ENCODE data around the gene SLU7. TPM values are rescaled to one million over a fixed set of nuclear protein-coding genes. Genes with fewer than 3 reads are reported as not detected.

SLU7 gene
- total RNA-seq, 1 experiment from 2014 or later, result 33.3 TPM

DNA sequence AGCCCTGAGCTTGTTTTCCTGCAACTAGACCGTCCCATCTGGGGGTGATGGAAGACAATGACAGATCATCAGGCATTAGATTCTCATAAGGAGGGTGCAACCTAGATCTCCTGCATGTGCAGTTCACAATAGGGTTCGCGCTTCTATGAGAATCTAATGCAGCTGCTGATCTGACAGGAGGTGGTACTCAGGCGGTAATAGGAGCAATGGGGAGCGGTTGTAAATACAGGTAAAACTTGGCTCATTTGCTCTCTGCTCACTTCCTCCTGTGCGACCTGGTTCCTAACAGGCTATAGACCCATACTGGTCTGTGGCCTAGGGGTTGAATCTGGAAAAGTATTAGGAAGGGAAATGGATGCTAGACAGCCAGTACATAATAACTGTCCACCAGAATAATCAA lies 42.5 kb upstream of the SLU7 start:
- H3K9me3 Mint-ChIP-seq, result peaks cover 4 to 9% of the 10 kb centered on the region in 2 experiments; a peak in 3 of 5 replicates

More for the DNA sequence above, 42.5 kb upstream of the SLU7 start:
- Histone ChIP-seq H2AFZ (ENCODE audit: low read length) (no peak overlapping the region), H3K14ac (ENCODE audit: insufficient read depth, low read length) (no peak overlapping the region), H3K23me2 (ENCODE audit: insufficient read length, low read depth, low read length, poor library complexity, severe bottlenecking) (no peaks in the 10 kb centered on the region), H3K27ac (ENCODE audit: insufficient read length, low read depth, low read length) (no peak overlapping the region), H2BK12ac (ENCODE audit: insufficient read length, low read depth, low read length) (no peak overlapping the region), H3K4ac (ENCODE audit: low read depth, low read length) (no peak overlapping the region), H4K8ac (replicated peaks; ENCODE audit: insufficient read length, low read depth, low read length) (no peak overlapping the region), H3K9me3 (ENCODE audit: control insufficient read depth, low read depth, low read length) (no peaks in the 10 kb centered on the region), H2BK5ac (ENCODE audit: insufficient read length, low read length) (no peak overlapping the region), H3K4me1 (ENCODE audit: insufficient read depth, low read length) (no peaks in the 10 kb centered on the region), H4K20me1 (ENCODE audit: control insufficient read depth, insufficient read depth, insufficient read length) (no peaks in the 10 kb centered on the region), H4K91ac (ENCODE audit: insufficient read length, low read depth, low read length) (no peak overlapping the region), H3K18ac (ENCODE audit: insufficient read length, low read depth, low read length) (no peak overlapping the region), H3K23ac (ENCODE audit: insufficient read length, low read depth, low read length) (no peak overlapping the region), H2BK120ac (ENCODE audit: low read depth, low read length, poor library complexity, severe bottlenecking) (no peak overlapping the region), H3K4me2 (ENCODE audit: insufficient read depth, insufficient read length, low read length) (no peak overlapping the region), H2AK5ac (ENCODE audit: insufficient read length, low read length) (no peak overlapping the region), H3K79me2 (ENCODE audit: insufficient read depth, low read length) (no peaks in the 10 kb centered on the region), H2BK15ac (ENCODE audit: low read depth, low read length) (no peak overlapping the region), H4K5ac (ENCODE audit: insufficient read length, low read depth, low read length) (no peak overlapping the region), H3K79me1 (ENCODE audit: insufficient read depth, low read depth, low read length, poor library complexity, severe bottlenecking) (no peaks in the 10 kb centered on the region), H3T11ph (ENCODE audit: low read length) (no peak overlapping the region), H3K27me3 (ENCODE audit: insufficient read depth, low read length) (no peaks in the 10 kb centered on the region), H2BK20ac (ENCODE audit: low read depth, low read length, poor library complexity, severe bottlenecking) (no peak overlapping the region), H3K9ac (ENCODE audit: extremely low read depth, insufficient read length, low read length) (no peak overlapping the region), H3K56ac (ENCODE audit: insufficient read length, low read depth, low read length) (no peak overlapping the region)
- Mint-ChIP-seq H3K4me3 (no peak overlapping the region), H3K4me1 (peaks cover 0 to 4% of the 10 kb centered on the region in 2 experiments; a peak in 1 of 4 replicates), H3K27ac (no peak overlapping the region), H3K27me3 (ENCODE audit: low read depth) (no peaks in the 10 kb centered on the region), H3K36me3 (ENCODE audit: insufficient read depth in 1 of 3, low read depth in 3 of 3) (peaks cover 0 to 5% (median 2%) of the 10 kb centered on the region in 3 experiments; a peak in 2 of 7 replicates)
- TF ChIP-seq, protein P1, sequence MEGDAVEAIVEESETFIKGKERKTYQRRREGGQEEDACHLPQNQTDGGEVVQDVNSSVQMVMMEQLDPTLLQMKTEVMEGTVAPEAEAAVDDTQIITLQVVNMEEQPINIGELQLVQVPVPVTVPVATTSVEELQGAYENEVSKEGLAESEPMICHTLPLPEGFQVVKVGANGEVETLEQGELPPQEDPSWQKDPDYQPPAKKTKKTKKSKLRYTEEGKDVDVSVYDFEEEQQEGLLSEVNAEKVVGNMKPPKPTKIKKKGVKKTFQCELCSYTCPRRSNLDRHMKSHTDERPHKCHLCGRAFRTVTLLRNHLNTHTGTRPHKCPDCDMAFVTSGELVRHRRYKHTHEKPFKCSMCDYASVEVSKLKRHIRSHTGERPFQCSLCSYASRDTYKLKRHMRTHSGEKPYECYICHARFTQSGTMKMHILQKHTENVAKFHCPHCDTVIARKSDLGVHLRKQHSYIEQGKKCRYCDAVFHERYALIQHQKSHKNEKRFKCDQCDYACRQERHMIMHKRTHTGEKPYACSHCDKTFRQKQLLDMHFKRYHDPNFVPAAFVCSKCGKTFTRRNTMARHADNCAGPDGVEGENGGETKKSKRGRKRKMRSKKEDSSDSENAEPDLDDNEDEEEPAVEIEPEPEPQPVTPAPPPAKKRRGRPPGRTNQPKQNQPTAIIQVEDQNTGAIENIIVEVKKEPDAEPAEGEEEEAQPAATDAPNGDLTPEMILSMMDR (conservative IDR thresholded peaks at IDR 0.05), result no peak
- DNase-seq, result no peak
- no CpG with 5 or more reads among the region's 6 CpGs for WGBS (ENCODE audit: extremely low coverage, insufficient read length, low lambda C conversion rate)

Measured in H9 (cell line).